ENCODE measurements around the gene DQX1.
A peak's percentile ranks its signal among the peaks of the same experiment; 100 is the strongest.

The DQX1 gene

DNA sequence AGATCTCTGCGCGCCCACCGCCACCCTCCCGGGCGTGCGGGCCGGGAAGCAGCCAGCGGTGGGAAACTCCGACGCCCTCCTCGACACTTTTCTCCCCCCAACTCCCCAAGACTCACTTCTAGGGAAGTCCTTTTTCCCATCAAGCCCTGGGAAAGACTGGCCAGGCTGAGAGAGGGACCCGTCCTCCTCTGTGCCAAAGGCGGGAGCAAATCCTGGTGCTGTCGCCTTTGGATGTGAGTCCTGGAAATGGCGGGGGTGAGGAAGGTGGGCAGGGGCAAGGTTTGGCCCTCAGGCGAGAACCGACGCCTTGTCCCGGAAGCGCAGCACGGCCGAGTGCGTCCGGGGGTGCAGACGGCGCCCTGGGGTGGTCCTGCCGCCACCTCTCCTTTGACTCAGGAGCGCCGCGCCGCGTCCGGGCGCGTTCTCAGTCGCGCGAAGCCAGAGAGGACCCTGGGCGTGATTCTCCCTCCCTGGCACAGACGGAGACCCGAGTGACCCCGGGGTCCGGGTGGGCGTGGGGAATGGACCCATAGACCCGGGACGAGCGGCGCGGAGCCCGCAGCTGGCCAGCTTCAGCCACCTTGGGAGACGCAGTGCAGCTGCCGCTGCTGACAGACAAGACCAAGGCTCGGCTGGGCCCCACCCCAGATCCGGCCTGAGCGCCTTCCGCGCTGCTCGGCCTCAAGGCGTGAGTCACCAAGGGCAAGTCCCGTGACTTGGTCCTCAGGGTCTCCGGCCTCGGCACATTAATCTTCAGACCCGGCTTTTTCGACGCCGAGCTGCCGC, 23.1 kb downstream of the DQX1 start:
- TF ChIP-seq, protein P1, sequence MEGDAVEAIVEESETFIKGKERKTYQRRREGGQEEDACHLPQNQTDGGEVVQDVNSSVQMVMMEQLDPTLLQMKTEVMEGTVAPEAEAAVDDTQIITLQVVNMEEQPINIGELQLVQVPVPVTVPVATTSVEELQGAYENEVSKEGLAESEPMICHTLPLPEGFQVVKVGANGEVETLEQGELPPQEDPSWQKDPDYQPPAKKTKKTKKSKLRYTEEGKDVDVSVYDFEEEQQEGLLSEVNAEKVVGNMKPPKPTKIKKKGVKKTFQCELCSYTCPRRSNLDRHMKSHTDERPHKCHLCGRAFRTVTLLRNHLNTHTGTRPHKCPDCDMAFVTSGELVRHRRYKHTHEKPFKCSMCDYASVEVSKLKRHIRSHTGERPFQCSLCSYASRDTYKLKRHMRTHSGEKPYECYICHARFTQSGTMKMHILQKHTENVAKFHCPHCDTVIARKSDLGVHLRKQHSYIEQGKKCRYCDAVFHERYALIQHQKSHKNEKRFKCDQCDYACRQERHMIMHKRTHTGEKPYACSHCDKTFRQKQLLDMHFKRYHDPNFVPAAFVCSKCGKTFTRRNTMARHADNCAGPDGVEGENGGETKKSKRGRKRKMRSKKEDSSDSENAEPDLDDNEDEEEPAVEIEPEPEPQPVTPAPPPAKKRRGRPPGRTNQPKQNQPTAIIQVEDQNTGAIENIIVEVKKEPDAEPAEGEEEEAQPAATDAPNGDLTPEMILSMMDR (IDR thresholded peaks at IDR 0.05; ENCODE audit: low read depth, low read length, missing control alignments): no peak
- H3K4me3 ChIP-seq (replicated peaks; ENCODE audit: low read depth, low read length): peak overlapping the region; percentile 38
- peak; percentile 41 for DNase-seq (ENCODE audit: extremely low read depth, low read depth)

DNA sequence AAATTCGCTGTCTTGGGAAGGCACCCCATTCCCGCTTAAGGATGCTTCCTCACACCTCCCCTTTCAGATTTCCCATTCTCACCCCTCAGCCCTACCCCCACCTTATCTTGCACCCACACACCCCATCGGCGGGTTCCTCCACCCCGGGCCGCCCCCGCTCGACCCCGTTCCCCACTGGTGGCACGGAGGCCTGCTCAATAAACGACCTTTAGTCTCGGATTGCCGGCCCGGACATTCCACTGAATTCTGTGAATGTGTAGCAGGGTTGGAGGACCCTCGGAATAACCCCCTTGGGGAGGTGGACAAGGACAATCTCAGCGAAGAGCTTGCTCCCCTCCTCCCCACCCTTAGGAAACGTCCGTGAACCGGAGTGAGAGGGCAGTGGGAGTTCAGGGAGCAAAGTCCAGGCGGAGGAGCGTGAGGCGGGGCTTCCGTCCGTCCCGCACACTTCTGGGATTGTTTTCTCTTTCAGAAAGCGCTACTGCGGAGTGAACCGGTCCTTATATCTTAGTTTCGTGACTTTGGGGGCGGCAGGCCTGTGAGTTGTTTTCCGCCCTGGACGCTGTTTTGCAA, 23.8 kb downstream of the DQX1 start:
- DNase-seq (ENCODE audit: extremely low read depth, low read depth): no peak
- TF ChIP-seq, protein P1 (IDR thresholded peaks at IDR 0.05; ENCODE audit: low read depth, low read length, missing control alignments): no peak
- H3K4me3 ChIP-seq (replicated peaks; ENCODE audit: low read depth, low read length): peak overlapping the region; percentile 38

- DNase-seq (ENCODE audit: extremely low read depth, low read depth): no peak
- no peak overlapping the region for H3K4me3 ChIP-seq (replicated peaks; ENCODE audit: low read depth, low read length)
- TF ChIP-seq, protein P1 (IDR thresholded peaks at IDR 0.05; ENCODE audit: low read depth, low read length, missing control alignments): no peak
These were observed 24.5 kb downstream of the DQX1 start for GRCh38 chr2:74501335-74502071.

GRCh38 chr2:74500578-74500946, 25.5 kb downstream of the DQX1 start:
- no peak overlapping the region for H3K4me3 ChIP-seq (replicated peaks; ENCODE audit: low read depth, low read length)

DNA sequence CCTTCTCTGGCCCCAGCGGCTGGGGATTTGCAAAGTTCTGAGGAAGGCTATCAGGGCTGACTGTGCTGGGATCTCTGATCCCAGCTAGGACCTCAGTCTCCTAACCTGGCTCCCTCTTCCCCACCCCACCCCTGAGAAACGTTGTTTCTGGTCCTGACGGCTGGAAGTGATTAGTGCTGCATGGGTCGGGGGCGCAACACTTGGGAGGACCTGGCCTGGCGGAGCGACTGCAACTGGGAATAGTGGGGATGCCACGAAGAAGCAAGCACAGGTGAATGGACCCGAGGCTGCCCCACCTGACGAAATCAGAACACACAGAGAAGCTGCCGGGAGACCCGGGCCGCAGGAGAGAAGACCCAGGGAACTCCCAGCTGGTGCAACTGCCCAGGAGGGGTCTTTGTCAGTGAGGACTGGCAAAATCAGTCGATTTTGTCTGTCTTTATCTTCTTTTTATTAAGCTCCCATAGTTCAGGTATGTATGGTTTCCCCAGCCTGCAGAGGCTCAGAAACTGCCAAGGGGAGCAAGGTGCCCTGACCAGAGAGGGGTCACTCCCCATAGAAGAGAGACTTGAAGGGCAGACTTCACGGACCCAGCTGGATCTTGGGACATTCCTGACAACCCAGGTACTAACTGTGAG, 26.0 kb downstream of the DQX1 start:
- TF ChIP-seq, protein P1 (IDR thresholded peaks at IDR 0.05; ENCODE audit: low read depth, low read length, missing control alignments): no peak
- no peak for DNase-seq (ENCODE audit: extremely low read depth, low read depth)
- peak overlapping the region; percentile 36 for H3K4me3 ChIP-seq (replicated peaks; ENCODE audit: low read depth, low read length)

More at GRCh38 chr2:74500578-74500946, 25.5 kb downstream of the DQX1 start:
- TF ChIP-seq, protein P1 (IDR thresholded peaks at IDR 0.05; ENCODE audit: low read depth, low read length, missing control alignments): no peak
- DNase-seq (ENCODE audit: extremely low read depth, low read depth): no peak

DNA sequence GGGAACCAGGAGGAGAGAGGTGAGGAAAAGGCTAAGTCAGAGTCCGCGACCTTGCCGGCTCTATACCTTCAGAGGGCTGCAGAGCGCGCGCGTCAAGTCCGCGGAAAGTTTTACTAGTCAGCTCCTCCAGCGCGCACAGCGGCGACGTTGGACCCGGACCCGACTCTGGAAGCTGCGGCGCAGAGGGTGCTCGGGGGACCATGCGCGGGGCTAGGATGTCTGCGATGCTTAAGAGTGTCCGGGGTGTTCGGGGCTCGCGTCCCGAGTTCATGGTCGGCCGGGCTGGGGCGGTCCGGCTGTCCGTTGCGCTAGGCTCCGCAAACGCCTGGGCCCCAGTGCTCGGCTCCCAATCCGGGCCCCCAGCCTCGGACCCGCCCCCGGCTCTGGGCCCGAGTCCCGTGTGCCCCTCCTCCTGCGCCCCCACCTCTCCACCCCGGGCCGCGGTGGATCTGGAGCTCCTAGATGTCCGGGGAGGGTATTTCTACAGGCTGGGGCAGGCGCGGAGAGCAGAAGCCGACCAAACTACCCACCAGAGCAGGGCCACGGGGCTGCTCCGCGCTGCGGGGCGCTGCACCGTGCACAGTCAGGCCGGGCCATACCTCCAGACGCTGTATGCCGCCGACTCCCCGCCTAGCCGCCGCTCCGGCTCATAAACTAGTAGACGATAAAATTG, 26.6 kb downstream of the DQX1 start, which contains the start of gene LBX2:
TSS of gene LBX2 (minus strand) at position 337 of the 673 bp plus-strand sequence. CDS start at position 271, 66 bp downstream.
- DNase-seq (ENCODE audit: extremely low read depth, low read depth): no peak
- H3K4me3 ChIP-seq (replicated peaks; ENCODE audit: low read depth, low read length): peak within 1 kb of the TSS; percentile 36

More for the DNA sequence above, 26.6 kb downstream of the DQX1 start, which contains the start of gene LBX2:
- TF ChIP-seq, protein P1 (IDR thresholded peaks at IDR 0.05; ENCODE audit: low read depth, low read length, missing control alignments): no peak
